Measurements from ENCODE around the gene TCF25. TPM values are rescaled to one million over a fixed set of nuclear protein-coding genes. Genes with fewer than 3 reads are reported as not detected.

Gene TCF25
- total and polyA plus RNA-seq, 2 experiments from 2014 or later: 130 to 206 TPM

GRCh38 chr16:89864527-89864820 is 8.9 kb upstream of the TCF25 start:
- no peak overlapping the region for H2AFZ ChIP-seq
- DNase-seq (ENCODE audit: low spot score): no peak
- no peaks in the 10 kb centered on the region for H3K79me2 ChIP-seq
- no peaks in the 10 kb centered on the region for H3K27me3 ChIP-seq
- peaks cover 3% of the 10 kb centered on the region for H3K36me3 ChIP-seq (replicated peaks; ENCODE audit: insufficient read depth, low read depth)
- no peaks in the 10 kb centered on the region for H3K9me2 ChIP-seq (replicated peaks; ENCODE audit: insufficient read depth)
- no peak overlapping the region for H3K4me2 ChIP-seq
- WGBS (ENCODE audit: low lambda C conversion rate, missing lambda C conversion rate): 79% methylated on average over 5 of the region's 5 CpGs
- no peaks in the 10 kb centered on the region for H3K9me3 ChIP-seq (ENCODE audit: low read depth)
- no peak overlapping the region for H3K4me3 ChIP-seq
- no peak overlapping the region for H3K27ac ChIP-seq
- TF ChIP-seq EZH2phosphoT487 (IDR thresholded peaks at IDR 0.05; ENCODE audit: low read depth, severe bottlenecking, unreplicated experiment) (no peak), EZH2 (IDR thresholded peaks at IDR 0.05; ENCODE audit: borderline replicate concordance) (no peak)
- TF ChIP-seq, protein P1, sequence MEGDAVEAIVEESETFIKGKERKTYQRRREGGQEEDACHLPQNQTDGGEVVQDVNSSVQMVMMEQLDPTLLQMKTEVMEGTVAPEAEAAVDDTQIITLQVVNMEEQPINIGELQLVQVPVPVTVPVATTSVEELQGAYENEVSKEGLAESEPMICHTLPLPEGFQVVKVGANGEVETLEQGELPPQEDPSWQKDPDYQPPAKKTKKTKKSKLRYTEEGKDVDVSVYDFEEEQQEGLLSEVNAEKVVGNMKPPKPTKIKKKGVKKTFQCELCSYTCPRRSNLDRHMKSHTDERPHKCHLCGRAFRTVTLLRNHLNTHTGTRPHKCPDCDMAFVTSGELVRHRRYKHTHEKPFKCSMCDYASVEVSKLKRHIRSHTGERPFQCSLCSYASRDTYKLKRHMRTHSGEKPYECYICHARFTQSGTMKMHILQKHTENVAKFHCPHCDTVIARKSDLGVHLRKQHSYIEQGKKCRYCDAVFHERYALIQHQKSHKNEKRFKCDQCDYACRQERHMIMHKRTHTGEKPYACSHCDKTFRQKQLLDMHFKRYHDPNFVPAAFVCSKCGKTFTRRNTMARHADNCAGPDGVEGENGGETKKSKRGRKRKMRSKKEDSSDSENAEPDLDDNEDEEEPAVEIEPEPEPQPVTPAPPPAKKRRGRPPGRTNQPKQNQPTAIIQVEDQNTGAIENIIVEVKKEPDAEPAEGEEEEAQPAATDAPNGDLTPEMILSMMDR (IDR thresholded peaks at IDR 0.05; ENCODE audit: poor library complexity): no peak
- no peaks in the 10 kb centered on the region for H4K20me1 ChIP-seq (ENCODE audit: insufficient read depth, poor library complexity, severe bottlenecking)
- no peaks in the 10 kb centered on the region for H3K4me1 ChIP-seq (ENCODE audit: insufficient read depth)

DNA sequence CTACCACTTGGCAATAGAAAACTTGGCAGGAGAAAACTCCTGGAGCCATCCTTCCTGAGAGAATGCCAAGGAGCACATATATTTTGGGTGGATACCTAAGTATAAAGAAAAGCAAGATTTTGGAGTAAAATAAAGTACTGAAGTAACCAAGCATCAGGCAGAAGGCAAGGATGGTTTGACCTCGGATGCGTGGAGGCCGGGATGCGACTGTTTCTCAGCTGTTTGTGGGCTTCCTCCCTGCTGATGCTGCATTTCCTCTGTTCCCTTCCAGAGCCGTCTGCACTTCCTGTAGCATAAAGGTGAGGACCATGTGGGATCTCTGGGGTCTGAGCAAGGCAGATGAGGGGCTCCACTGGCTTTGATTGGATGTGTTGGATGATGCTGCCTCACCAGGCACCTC is 5.5 kb upstream of the TCF25 start:
- Histone ChIP-seq H3K4me3 (no peak overlapping the region), H3K27ac (no peak overlapping the region), H3K79me2 (peaks cover 8% of the 10 kb centered on the region), H3K9me3 (ENCODE audit: low read depth) (no peaks in the 10 kb centered on the region), H3K36me3 (replicated peaks; ENCODE audit: insufficient read depth, low read depth) (peaks cover 3% of the 10 kb centered on the region), H2AFZ (no peak overlapping the region), H3K27me3 (no peaks in the 10 kb centered on the region), H3K4me1 (ENCODE audit: insufficient read depth) (peaks cover 8% of the 10 kb centered on the region), H3K9me2 (replicated peaks; ENCODE audit: insufficient read depth) (no peaks in the 10 kb centered on the region), H4K20me1 (ENCODE audit: insufficient read depth, poor library complexity, severe bottlenecking) (no peaks in the 10 kb centered on the region), H3K4me2 (no peak overlapping the region)
- no peak for DNase-seq (ENCODE audit: low spot score)
- TF ChIP-seq EZH2 (IDR thresholded peaks at IDR 0.05; ENCODE audit: borderline replicate concordance) (no peak), EZH2phosphoT487 (IDR thresholded peaks at IDR 0.05; ENCODE audit: low read depth, severe bottlenecking, unreplicated experiment) (no peak)
- TF ChIP-seq, protein P1 (IDR thresholded peaks at IDR 0.05; ENCODE audit: poor library complexity): no peak
- 97% methylated on average over 5 of the region's 5 CpGs for whole genome bisulfite sequencing (ENCODE audit: low lambda C conversion rate, missing lambda C conversion rate)

DNA sequence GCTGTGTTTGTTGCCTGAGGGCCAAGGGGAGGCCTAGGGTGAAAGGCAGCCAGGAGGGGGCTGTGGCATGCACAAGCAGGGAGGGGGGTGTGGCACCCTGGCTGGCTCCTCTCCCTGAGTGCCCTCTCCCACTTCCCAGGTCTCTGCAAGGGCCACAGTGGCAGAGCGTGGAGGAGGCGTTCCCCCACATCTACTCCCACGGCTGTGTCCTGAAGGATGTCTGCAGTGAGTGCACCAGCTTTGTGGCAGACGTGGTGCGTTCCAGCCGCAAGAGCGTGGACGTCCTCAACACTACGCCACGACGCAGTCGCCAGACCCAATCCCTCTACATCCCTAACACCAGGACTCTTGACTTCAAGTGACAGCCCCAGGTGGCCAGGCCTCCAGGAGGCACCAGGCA is 3.5 kb upstream of the TCF25 start:
- TF ChIP-seq EZH2phosphoT487 (IDR thresholded peaks at IDR 0.05; ENCODE audit: low read depth, severe bottlenecking, unreplicated experiment) (no peak), EZH2 (IDR thresholded peaks at IDR 0.05; ENCODE audit: borderline replicate concordance) (no peak)
- TF ChIP-seq, protein P1 (IDR thresholded peaks at IDR 0.05; ENCODE audit: poor library complexity): no peak
- Histone ChIP-seq H3K4me1 (ENCODE audit: insufficient read depth) (peaks cover 15% of the 10 kb centered on the region), H2AFZ (no peak overlapping the region), H3K27me3 (no peaks in the 10 kb centered on the region), H3K9me2 (replicated peaks; ENCODE audit: insufficient read depth) (no peaks in the 10 kb centered on the region), H3K36me3 (replicated peaks; ENCODE audit: insufficient read depth, low read depth) (peaks cover 3% of the 10 kb centered on the region), H3K79me2 (peaks cover 14% of the 10 kb centered on the region), H3K9me3 (ENCODE audit: low read depth) (no peaks in the 10 kb centered on the region), H3K4me2 (no peak overlapping the region), H3K4me3 (no peak overlapping the region), H4K20me1 (ENCODE audit: insufficient read depth, poor library complexity, severe bottlenecking) (peaks cover 6% of the 10 kb centered on the region), H3K27ac (no peak overlapping the region)
- no peak for DNase-seq (ENCODE audit: low spot score)
- WGBS (ENCODE audit: low lambda C conversion rate, missing lambda C conversion rate): 96% methylated on average over 12 of the region's 12 CpGs

DNA sequence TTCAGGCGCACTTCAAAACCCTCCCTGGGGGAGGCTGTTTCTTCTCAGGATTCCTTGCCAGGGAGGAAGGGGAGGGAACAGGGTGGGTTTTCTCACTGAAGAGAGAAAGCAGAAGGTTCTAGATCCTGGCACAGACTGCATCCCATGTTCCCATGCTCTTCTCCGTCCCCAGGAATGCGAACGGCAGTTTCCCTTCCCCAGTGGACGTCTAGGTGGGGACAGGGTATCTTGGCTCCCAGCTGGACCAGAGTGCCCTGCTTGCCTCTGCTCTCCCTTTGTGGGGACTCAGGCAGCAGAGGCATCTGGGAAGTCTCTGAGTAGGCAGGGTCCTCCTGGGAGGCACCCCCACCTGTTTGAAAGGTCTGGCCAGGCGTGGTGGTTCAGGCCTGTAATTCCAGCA is 3.0 kb upstream of the TCF25 start:
- H3K27me3 ChIP-seq: no peaks in the 10 kb centered on the region
- TF ChIP-seq EZH2 (IDR thresholded peaks at IDR 0.05; ENCODE audit: borderline replicate concordance) (no peak), EZH2phosphoT487 (IDR thresholded peaks at IDR 0.05; ENCODE audit: low read depth, severe bottlenecking, unreplicated experiment) (no peak)
- TF ChIP-seq, protein P1 (IDR thresholded peaks at IDR 0.05; ENCODE audit: poor library complexity): no peak
- peaks cover 3% of the 10 kb centered on the region for H3K36me3 ChIP-seq (replicated peaks; ENCODE audit: insufficient read depth, low read depth)
- DNase-seq (ENCODE audit: low spot score): no peak
- H3K4me2 ChIP-seq: no peak overlapping the region
- H3K4me1 ChIP-seq (ENCODE audit: insufficient read depth): peaks cover 19% of the 10 kb centered on the region
- no peak overlapping the region for H3K27ac ChIP-seq
- WGBS (ENCODE audit: low lambda C conversion rate, missing lambda C conversion rate): 97% methylated on average over 6 of the region's 6 CpGs
- H3K9me3 ChIP-seq (ENCODE audit: low read depth): no peaks in the 10 kb centered on the region
- no peaks in the 10 kb centered on the region for H3K9me2 ChIP-seq (replicated peaks; ENCODE audit: insufficient read depth)
- no peak overlapping the region for H3K4me3 ChIP-seq
- peaks cover 18% of the 10 kb centered on the region for H3K79me2 ChIP-seq
- H4K20me1 ChIP-seq (ENCODE audit: insufficient read depth, poor library complexity, severe bottlenecking): peaks cover 10% of the 10 kb centered on the region
- H2AFZ ChIP-seq: no peak overlapping the region

Data from hepatocyte (in vitro differentiated cells).